ENCODE results near the gene CAPZB. TPM values are rescaled to one million over a fixed set of nuclear protein-coding genes. Genes with fewer than 3 reads are reported as not detected.

Gene CAPZB
- polyA plus RNA-seq, 2 donors: 221 to 272 TPM

GRCh38 chr1:19377812-19378718, 107.3 kb downstream of the CAPZB start:
- H3K36me3 ChIP-seq (ENCODE audit: control insufficient read depth in 2 of 2, insufficient read depth in 2 of 2, low read length in 1 of 2): peaks cover 8 to 44% of the 10 kb centered on the region in 2 donors
- H3K4me1 ChIP-seq (ENCODE audit: control insufficient read depth in 2 of 2, insufficient read depth in 2 of 2, low read length in 1 of 2): peaks cover 0 to 5% of the 10 kb centered on the region in 2 donors
- peak overlapping the region in 1 of 2 donors; percentile 5 for H3K27ac ChIP-seq (ENCODE audit: low read depth in 2 of 2, low read length in 1 of 2)
- no peak overlapping the region for H3K4me3 ChIP-seq (ENCODE audit: low read depth in 1 of 2, low read length in 2 of 2)
- WGBS, 2 donors: 83 to 85% methylated on average over 17 of the region's 17 CpGs
- H3K27me3 ChIP-seq (ENCODE audit: control insufficient read depth in 1 of 2, insufficient read depth in 2 of 2, low read length in 2 of 2): no peaks in the 10 kb centered on the region
- H3K9me3 ChIP-seq (ENCODE audit: control insufficient read depth in 2 of 2, insufficient read depth in 1 of 2, low read depth in 1 of 2, low read length in 1 of 2): no peaks in the 10 kb centered on the region

DNA sequence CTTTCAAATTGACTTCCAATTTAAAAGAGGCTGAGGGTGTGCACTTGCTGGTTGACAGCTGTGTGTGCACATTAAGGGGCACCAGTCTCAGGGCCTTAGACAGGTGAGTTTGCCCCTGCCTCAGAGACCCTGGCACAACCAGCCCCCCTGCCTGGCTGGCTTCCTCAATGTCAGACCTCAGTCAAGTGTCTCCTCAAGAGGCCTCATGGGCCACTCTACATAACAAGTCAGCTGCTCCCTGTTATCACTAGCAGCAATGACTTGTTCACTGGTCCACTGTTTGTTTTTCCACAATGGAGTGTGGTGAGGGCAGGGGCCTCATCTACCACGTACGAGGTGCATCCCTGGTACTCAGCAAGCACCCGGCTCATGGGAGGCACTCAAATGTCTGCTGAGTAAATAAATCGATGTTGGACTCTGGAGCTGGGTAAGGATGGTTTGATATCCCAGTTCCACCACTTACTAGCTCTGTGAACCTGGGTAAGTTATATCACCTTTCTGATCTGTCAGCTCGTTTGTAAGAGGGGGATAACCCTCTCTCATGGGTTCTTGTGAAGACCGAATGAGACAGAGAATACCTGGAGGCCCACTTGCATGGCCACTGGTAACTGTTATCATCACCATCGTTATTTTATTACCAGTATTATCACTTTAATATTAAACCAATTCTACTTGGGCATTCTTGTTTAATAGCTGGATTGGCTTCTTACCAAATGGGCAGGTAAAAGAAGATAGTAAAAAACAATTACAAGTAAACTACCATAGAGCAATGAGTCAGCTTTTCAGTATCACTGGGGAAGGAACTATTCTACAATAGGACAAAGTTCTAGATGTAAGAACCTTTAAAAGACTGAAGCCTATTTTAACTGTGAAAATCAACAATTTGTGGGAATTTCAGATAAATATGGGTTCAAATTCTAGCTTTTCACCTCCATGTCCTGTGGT, 108.6 kb downstream of the CAPZB start:
- Histone ChIP-seq H3K27me3 (ENCODE audit: control insufficient read depth in 1 of 2, insufficient read depth in 2 of 2, low read length in 2 of 2) (no peaks in the 10 kb centered on the region), H3K4me1 (ENCODE audit: control insufficient read depth in 2 of 2, insufficient read depth in 2 of 2, low read length in 1 of 2) (peaks cover 0 to 5% of the 10 kb centered on the region in 2 donors), H3K4me3 (ENCODE audit: low read depth in 1 of 2, low read length in 2 of 2) (no peak overlapping the region), H3K36me3 (ENCODE audit: control insufficient read depth in 2 of 2, insufficient read depth in 2 of 2, low read length in 1 of 2) (peaks cover 10 to 43% of the 10 kb centered on the region in 2 donors), H3K9me3 (ENCODE audit: control insufficient read depth in 2 of 2, insufficient read depth in 1 of 2, low read depth in 1 of 2, low read length in 1 of 2) (no peaks in the 10 kb centered on the region), H3K27ac (ENCODE audit: low read depth in 2 of 2, low read length in 1 of 2) (no peak overlapping the region)
- 86 to 96% methylated on average over 7 of the region's 7 CpGs for WGBS, 2 donors

DNA sequence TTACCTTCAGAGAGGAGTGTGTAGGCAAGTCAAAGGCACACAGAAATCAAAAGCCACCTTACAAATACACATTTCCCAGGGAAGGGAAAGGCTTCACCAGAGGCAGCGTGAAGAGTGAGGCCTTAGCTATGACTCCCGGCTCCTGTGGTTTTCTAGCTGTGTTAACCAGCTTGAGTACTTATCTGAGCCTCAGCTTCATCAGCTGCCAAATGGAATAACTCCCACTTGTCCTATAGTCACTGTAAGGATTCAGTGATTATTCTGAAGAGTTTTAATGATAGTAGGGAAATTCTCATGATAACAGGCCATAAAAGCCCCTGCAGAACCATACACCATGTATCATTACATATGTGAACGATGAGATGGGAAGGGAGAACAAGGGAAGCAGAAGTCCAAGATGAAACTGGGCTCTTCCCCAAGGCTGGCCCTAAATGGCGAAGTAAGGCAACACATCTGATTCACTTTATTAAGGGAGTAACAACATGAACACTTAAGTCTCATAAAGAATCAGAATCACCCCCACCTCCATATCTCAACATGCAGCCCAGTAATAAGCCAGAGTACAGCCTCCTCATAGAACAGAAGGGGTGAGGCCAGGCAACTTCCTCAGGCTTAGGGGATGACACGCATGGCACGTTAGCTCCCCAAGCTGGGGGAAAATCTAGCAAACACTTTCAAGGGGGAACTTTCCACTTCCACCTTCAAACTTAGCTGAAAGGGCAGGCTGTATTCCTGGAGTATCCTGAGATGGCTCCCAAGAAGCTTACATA, 109.5 kb downstream of the CAPZB start:
- no peaks in the 10 kb centered on the region for H3K27me3 ChIP-seq (ENCODE audit: control insufficient read depth in 1 of 2, insufficient read depth in 2 of 2, low read length in 2 of 2)
- peaks cover 0 to 5% of the 10 kb centered on the region in 2 donors for H3K4me1 ChIP-seq (ENCODE audit: control insufficient read depth in 2 of 2, insufficient read depth in 2 of 2, low read length in 1 of 2)
- no peak overlapping the region for H3K4me3 ChIP-seq (ENCODE audit: low read depth in 1 of 2, low read length in 2 of 2)
- H3K9me3 ChIP-seq (ENCODE audit: control insufficient read depth in 2 of 2, insufficient read depth in 1 of 2, low read depth in 1 of 2, low read length in 1 of 2): no peaks in the 10 kb centered on the region
- H3K27ac ChIP-seq (ENCODE audit: low read depth in 2 of 2, low read length in 1 of 2): no peak overlapping the region
- 83 to 90% methylated on average over 6 of the region's 6 CpGs for WGBS, 2 donors
- peaks cover 11 to 45% of the 10 kb centered on the region in 2 donors for H3K36me3 ChIP-seq (ENCODE audit: control insufficient read depth in 2 of 2, insufficient read depth in 2 of 2, low read length in 1 of 2)

GRCh38 chr1:19374926-19375325, 110.4 kb downstream of the CAPZB start:
- Histone ChIP-seq H3K4me3 (ENCODE audit: low read depth in 1 of 2, low read length in 2 of 2) (no peak overlapping the region), H3K9me3 (ENCODE audit: control insufficient read depth in 2 of 2, insufficient read depth in 1 of 2, low read depth in 1 of 2, low read length in 1 of 2) (no peaks in the 10 kb centered on the region), H3K4me1 (ENCODE audit: control insufficient read depth in 2 of 2, insufficient read depth in 2 of 2, low read length in 1 of 2) (peaks cover 0 to 12% of the 10 kb centered on the region in 2 donors), H3K27me3 (ENCODE audit: control insufficient read depth in 1 of 2, insufficient read depth in 2 of 2, low read length in 2 of 2) (no peaks in the 10 kb centered on the region), H3K36me3 (ENCODE audit: control insufficient read depth in 2 of 2, insufficient read depth in 2 of 2, low read length in 1 of 2) (peaks cover 5 to 43% of the 10 kb centered on the region in 2 donors), H3K27ac (ENCODE audit: low read depth in 2 of 2, low read length in 1 of 2) (no peak overlapping the region)
- 87 to 89% methylated on average over 8 of the region's 8 CpGs for WGBS, 2 donors

- H3K4me1 ChIP-seq (ENCODE audit: control insufficient read depth in 2 of 2, insufficient read depth in 2 of 2, low read length in 1 of 2): peaks cover 0 to 17% of the 10 kb centered on the region in 2 donors
Measured at GRCh38 chr1:19374083-19374801, 111.1 kb downstream of the CAPZB start.

GRCh38 chr1:19373211-19374082, 111.9 kb downstream of the CAPZB start:
- H3K27me3 ChIP-seq (ENCODE audit: control insufficient read depth in 1 of 2, insufficient read depth in 2 of 2, low read length in 2 of 2): no peaks in the 10 kb centered on the region
- peaks cover 2 to 38% of the 10 kb centered on the region in 2 donors for H3K36me3 ChIP-seq (ENCODE audit: control insufficient read depth in 2 of 2, insufficient read depth in 2 of 2, low read length in 1 of 2)
- no peaks in the 10 kb centered on the region for H3K9me3 ChIP-seq (ENCODE audit: control insufficient read depth in 2 of 2, insufficient read depth in 1 of 2, low read depth in 1 of 2, low read length in 1 of 2)
- H3K4me3 ChIP-seq (ENCODE audit: low read depth in 1 of 2, low read length in 2 of 2): no peak overlapping the region
- H3K4me1 ChIP-seq (ENCODE audit: control insufficient read depth in 2 of 2, insufficient read depth in 2 of 2, low read length in 1 of 2): peaks cover 0 to 19% of the 10 kb centered on the region in 2 donors
- H3K27ac ChIP-seq (ENCODE audit: low read depth in 2 of 2, low read length in 1 of 2): peak overlapping the region in 1 of 2 donors; percentile 56
- WGBS, 2 donors: 81% methylated on average over 15 of the region's 15 CpGs

More at GRCh38 chr1:19374083-19374801, 111.1 kb downstream of the CAPZB start:
- H3K27me3 ChIP-seq (ENCODE audit: control insufficient read depth in 1 of 2, insufficient read depth in 2 of 2, low read length in 2 of 2): no peaks in the 10 kb centered on the region
- peaks cover 2 to 39% of the 10 kb centered on the region in 2 donors for H3K36me3 ChIP-seq (ENCODE audit: control insufficient read depth in 2 of 2, insufficient read depth in 2 of 2, low read length in 1 of 2)
- no peak overlapping the region for H3K27ac ChIP-seq (ENCODE audit: low read depth in 2 of 2, low read length in 1 of 2)
- WGBS, 2 donors: 86 to 88% methylated on average over 14 of the region's 14 CpGs
- H3K9me3 ChIP-seq (ENCODE audit: control insufficient read depth in 2 of 2, insufficient read depth in 1 of 2, low read depth in 1 of 2, low read length in 1 of 2): no peaks in the 10 kb centered on the region
- no peak overlapping the region for H3K4me3 ChIP-seq (ENCODE audit: low read depth in 1 of 2, low read length in 2 of 2)

- Histone ChIP-seq H3K36me3 (ENCODE audit: control insufficient read depth in 2 of 2, insufficient read depth in 2 of 2, low read length in 1 of 2) (peaks cover 2 to 35% of the 10 kb centered on the region in 2 donors), H3K4me1 (ENCODE audit: control insufficient read depth in 2 of 2, insufficient read depth in 2 of 2, low read length in 1 of 2) (peaks cover 0 to 22% of the 10 kb centered on the region in 2 donors), H3K9me3 (ENCODE audit: control insufficient read depth in 2 of 2, insufficient read depth in 1 of 2, low read depth in 1 of 2, low read length in 1 of 2) (no peaks in the 10 kb centered on the region), H3K4me3 (ENCODE audit: low read depth in 1 of 2, low read length in 2 of 2) (no peak overlapping the region), H3K27ac (ENCODE audit: low read depth in 2 of 2, low read length in 1 of 2) (peak overlapping the region in 1 of 2 donors; percentile 56), H3K27me3 (ENCODE audit: control insufficient read depth in 1 of 2, insufficient read depth in 2 of 2, low read length in 2 of 2) (no peaks in the 10 kb centered on the region)
- WGBS, 2 donors: 77 to 82% methylated on average over 7 of the region's 7 CpGs
Measured at GRCh38 chr1:19372602-19373001, 112.7 kb downstream of the CAPZB start.

GRCh38 chr1:19372136-19372514, 113.2 kb downstream of the CAPZB start:
- Histone ChIP-seq H3K4me1 (ENCODE audit: control insufficient read depth in 2 of 2, insufficient read depth in 2 of 2, low read length in 1 of 2) (peaks cover 0 to 26% of the 10 kb centered on the region in 2 donors), H3K27ac (ENCODE audit: low read depth in 2 of 2, low read length in 1 of 2) (peak overlapping the region in 1 of 2 donors; percentile 56)
- 70 to 79% methylated on average over 5 of the region's 5 CpGs for WGBS, 2 donors

More at GRCh38 chr1:19372136-19372514, 113.2 kb downstream of the CAPZB start:
- H3K9me3 ChIP-seq (ENCODE audit: control insufficient read depth in 2 of 2, insufficient read depth in 1 of 2, low read depth in 1 of 2, low read length in 1 of 2): no peaks in the 10 kb centered on the region
- H3K4me3 ChIP-seq (ENCODE audit: low read depth in 1 of 2, low read length in 2 of 2): no peak overlapping the region
- H3K36me3 ChIP-seq (ENCODE audit: control insufficient read depth in 2 of 2, insufficient read depth in 2 of 2, low read length in 1 of 2): peaks cover 2 to 34% of the 10 kb centered on the region in 2 donors
- no peaks in the 10 kb centered on the region for H3K27me3 ChIP-seq (ENCODE audit: control insufficient read depth in 1 of 2, insufficient read depth in 2 of 2, low read length in 2 of 2)

All from esophagus (tissue), 2 donors.